KOPT-K1 (cell line): ENCODE results near the gene BICDL1.
A peak's percentile ranks its signal among the peaks of the same experiment; 100 is the strongest.
"Not testable (repeated sequence)": the region's sequence is repeated elsewhere in the genome, so short reads cannot be mapped to it uniquely, and the experiment has no call there.

ENCODE experiments used
- H3K27ac ChIP-seq: fragments of 200-600 bp; sonication (generic); 2 replicates; pipeline ENCODE4 v1.5.1; 2016; ENCODE audit warnings: antibody characterized with exemption, mild to moderate bottlenecking, low read depth, low read length; ENCODE audit not compliant: poor library complexity, severe bottlenecking
- H3K36me3 ChIP-seq: fragments of 200-600 bp; sonication (generic); 2 replicates; pipeline ENCODE4 v1.5.1; 2017; ENCODE audit warnings: antibody characterized with exemption, mild to moderate bottlenecking, low read length, moderate library complexity; ENCODE audit not compliant: insufficient read depth
- H3K9me3 ChIP-seq: fragments of 200-600 bp; sonication (generic); 2 replicates; pipeline ENCODE4 v1.5.1; 2017; ENCODE audit warnings: antibody characterized with exemption, low read length, mild to moderate bottlenecking; ENCODE audit not compliant: insufficient read depth, poor library complexity, severe bottlenecking

The BICDL1 gene, protein sequence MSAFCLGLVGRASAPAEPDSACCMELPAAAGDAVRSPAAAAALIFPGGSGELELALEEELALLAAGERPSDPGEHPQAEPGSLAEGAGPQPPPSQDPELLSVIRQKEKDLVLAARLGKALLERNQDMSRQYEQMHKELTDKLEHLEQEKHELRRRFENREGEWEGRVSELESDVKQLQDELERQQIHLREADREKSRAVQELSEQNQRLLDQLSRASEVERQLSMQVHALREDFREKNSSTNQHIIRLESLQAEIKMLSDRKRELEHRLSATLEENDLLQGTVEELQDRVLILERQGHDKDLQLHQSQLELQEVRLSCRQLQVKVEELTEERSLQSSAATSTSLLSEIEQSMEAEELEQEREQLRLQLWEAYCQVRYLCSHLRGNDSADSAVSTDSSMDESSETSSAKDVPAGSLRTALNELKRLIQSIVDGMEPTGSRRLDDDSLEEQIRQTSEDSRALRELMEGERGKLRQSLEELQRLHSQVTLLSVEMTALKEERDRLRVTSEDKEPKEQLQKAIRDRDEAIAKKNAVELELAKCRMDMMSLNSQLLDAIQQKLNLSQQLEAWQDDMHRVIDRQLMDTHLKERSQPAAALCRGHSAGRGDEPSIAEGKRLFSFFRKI

DNA sequence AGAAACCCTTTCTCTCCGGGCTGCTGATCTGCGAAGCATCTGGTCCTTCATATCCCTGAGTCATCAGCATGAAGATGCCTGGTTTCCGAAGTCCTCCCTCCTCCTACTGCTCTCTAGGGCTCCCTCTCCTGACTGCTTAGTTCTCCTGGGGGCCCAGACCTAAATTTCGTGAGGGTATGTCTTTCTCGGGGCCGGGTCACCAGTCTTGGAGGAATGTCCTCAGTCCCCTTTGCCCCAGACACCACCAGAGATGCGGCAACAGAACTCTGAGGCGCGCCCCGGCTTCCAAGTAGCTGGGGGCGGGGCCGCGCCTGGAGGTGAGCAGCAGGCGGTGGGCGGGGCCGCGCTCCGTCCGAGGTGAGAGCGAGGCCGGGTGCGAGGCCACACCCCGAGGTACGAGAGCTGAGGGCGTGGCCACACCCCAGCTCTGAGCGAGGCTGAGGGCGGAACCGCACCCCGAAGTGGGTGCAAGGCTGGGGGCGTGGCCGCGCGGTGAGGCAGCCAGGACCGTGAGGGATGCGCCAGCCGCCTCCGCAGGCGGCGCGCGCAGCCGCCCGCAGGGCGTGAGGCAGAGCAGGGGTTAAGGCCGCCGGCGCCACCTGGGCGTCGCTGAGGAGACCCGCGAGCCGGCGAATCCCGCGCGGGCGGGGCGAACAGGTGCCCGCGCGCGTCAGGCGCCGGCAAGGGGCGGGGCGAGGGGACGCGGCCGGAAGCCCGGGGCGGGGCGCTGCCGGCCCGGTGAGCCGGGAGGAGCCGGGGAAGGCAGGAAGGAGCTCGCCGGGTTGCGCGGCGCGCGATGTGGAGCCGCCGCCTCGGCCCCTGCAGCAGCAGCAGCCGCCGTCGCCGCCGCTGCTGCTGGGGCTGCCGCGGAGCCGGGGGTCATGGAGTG is at the start of gene BICDL1:
TSS of gene BICDL1 (plus strand) at position 765 of the 889 bp plus-strand sequence. CDS start 633 bp downstream, outside the sequence.
- no peaks in the 10 kb centered on the region for H3K9me3 ChIP-seq
- H3K36me3 ChIP-seq: peaks cover 5% of the 10 kb centered on the region; the same call in 1 of the 2 replicates
- peak within 1 kb of the TSS; percentile 57 for H3K27ac ChIP-seq

DNA sequence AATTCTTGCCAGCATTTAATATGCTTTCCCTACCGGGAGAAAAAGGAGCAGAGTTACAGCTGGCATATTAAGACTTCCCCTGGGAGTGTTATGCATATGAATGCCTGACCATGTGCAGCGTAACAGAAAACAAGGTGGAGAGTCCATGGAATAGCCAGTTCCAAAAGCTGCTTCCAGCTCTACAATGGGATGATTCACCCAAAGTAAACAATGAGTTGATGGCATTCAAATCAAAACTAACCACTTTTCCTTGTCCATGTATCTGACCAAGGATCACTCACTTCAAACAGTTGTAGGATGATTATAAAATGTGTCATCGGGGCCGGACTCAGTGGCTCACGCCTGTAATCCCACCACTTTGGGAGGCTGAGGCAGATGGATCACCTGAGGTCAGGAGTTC is 48.1 kb upstream of the BICDL1 start:
- Histone ChIP-seq H3K27ac (no peak overlapping the region), H3K36me3 (no peaks in the 10 kb centered on the region), H3K9me3 (no peaks in the 10 kb centered on the region)

DNA sequence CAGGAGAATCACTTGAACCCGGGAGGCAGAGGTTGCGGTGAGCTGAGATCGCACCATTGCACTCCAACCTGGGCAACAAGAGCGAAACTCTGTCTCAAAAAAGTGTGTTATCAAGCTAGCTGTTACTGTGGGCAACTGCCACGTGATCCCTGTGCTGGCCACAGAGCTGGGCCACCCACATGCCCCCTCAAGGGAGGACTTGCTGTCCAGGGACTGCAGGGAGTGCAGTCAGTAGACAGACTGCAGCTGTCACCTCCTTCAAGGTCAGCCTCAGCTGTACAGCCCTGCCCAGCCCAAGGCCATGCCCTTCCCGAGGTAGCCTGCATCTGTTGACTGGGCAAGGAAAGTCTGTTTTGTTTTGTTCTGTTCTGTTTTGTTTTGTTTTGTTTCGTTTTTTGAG is 46.6 kb upstream of the BICDL1 start:
- Histone ChIP-seq H3K36me3 (no peaks in the 10 kb centered on the region), H3K27ac (no peak overlapping the region), H3K9me3 (no peaks in the 10 kb centered on the region)

DNA sequence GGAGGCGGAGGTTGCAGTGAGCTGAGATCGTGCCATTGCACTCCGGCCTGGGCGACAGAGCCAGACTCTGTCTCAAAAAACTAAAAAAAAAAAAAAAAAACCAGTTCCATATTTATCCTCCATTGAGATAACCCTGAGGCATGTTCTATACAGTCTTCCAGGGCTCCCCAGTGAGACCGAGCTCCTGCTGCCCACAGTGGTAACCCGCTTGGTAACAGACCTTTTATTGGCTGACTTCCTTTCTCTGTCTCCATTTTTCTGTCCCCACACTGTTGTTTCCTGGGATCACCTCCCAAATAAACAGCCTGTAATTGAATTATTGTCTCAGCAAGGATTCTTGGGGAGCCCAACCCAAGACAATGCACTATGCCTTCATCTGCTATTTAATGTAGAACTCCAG is 42.8 kb upstream of the BICDL1 start:
- no peaks in the 10 kb centered on the region for H3K9me3 ChIP-seq
- no peak overlapping the region for H3K27ac ChIP-seq
- no peaks in the 10 kb centered on the region for H3K36me3 ChIP-seq

DNA sequence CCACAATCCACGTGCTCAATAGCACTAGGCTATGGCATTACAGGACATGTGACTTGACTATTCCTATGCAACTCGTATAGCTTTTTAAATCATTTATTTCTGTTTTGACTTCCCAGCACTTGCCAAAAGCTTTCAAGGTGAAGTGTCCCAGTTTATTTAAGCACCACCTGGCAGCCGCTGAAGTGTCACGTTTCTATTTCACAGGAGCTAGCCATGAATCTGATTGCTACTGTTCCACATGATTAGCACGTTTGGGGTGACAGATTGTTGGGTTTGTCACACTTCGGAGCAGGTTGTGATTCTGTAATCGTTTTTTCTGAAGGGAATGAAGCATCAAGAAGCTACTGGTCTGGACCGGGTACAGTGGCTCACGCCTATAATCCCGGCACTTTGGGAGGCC is 39.9 kb upstream of the BICDL1 start:
- Histone ChIP-seq H3K9me3 (no peaks in the 10 kb centered on the region), H3K36me3 (no peaks in the 10 kb centered on the region), H3K27ac (no peak overlapping the region)

DNA sequence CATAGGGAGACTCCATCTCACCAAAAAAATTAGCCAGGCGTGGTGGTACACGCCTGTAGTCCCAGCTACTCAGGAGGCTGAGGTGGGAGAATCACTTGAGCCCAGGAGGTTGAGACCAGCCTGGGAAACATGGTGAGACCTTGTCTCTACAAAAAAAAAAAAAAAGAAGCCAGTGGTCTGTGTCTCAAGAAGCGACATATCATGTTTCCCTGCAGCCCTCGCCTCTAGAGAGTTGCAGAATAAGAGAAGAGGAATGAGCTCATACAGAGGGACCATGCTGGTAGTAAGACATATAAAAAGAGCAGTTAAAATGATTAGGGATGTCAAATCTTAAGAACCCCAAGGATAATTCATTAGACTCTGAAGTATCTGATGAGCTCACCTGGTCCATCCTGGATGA is 39.4 kb upstream of the BICDL1 start:
- Histone ChIP-seq H3K9me3 (no peaks in the 10 kb centered on the region), H3K27ac (no peak overlapping the region), H3K36me3 (no peaks in the 10 kb centered on the region)

DNA sequence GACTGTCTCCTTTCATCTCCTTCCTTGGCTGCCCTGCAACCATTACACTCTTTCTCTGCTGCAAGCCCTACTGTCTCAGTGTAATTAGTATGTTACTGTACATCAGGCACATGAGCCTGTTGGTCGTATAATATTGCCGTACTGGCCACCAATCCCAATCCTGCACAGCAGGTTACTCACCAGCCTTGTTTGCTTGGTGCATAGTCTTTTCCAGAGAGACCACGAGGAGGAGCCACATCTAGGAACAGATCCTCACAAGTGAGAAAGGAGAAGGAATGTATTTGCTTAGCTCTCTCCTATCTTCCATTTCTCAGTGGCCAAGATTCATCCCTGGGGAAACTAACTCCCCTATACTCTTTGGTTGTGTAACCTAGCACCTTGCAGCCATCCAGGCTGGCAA is 33.0 kb upstream of the BICDL1 start:
- peaks cover 34% of the 10 kb centered on the region for H3K9me3 ChIP-seq
- no peak overlapping the region for H3K27ac ChIP-seq
- no peaks in the 10 kb centered on the region for H3K36me3 ChIP-seq

DNA sequence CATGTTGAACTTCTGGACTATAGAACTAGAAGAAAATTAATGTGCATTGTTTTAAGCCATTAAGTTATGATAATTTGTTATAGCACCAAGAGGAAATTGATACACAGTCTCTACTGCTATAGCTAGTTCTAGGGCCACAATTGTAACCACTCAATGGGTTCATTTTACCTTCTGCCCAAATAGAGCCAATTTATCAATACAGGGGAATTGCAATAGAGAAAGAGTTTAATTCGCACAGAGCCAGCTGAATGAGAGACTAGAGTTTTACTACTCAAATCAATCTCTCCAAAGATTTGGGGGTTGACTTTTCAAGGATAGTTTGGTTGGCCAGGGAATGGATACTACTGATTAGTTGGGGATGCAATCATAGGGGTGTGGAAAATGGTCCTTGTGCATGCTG is 31.9 kb upstream of the BICDL1 start:
- Histone ChIP-seq H3K36me3 (no peaks in the 10 kb centered on the region), H3K9me3 (peaks cover 34% of the 10 kb centered on the region)

DNA sequence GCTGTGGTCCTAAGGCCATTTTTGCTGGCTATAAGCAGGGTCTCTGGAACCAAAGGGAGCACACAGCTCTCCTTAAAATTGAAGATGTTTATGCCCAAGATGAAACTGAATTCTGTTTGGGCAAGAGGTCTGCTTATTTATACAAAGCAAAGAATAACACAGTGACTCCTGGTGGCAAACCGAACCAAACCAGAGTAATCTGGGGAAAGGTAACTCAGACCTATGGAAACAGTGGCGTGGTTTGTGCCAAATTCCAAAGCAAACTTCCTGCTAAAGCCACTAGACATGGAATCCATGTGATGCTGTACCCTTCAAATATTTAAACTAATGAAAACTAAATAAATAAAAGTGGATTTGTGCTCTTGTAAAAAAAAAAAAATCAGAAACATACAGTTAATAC is 29.6 kb upstream of the BICDL1 start:
- Histone ChIP-seq H3K27ac (no peak overlapping the region), H3K36me3 (no peaks in the 10 kb centered on the region), H3K9me3 (peaks cover 34% of the 10 kb centered on the region)

More for the DNA sequence above, 31.9 kb upstream of the BICDL1 start:
- H3K27ac ChIP-seq: no peak overlapping the region

DNA sequence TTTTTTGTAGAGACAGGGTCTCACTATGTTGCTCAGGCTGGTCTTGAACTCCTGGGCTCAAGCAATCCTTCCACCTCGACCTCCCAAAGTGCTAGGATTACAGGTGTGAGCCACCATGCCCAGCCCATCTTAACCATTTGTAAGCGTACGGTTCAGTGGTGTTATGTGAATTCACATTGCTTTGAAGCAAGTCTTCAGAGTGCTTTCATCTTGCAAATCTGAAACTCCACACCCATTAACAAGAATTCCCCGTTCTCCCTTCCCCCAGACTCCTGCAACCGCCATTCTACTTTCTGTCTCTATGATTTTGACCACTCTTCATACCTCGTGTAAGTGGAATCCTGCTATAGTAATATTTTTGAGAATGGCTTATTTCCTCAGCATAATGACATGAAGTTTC is 24.9 kb upstream of the BICDL1 start:
- H3K27ac ChIP-seq: no peak overlapping the region
- no peaks in the 10 kb centered on the region for H3K36me3 ChIP-seq
- H3K9me3 ChIP-seq: no peaks in the 10 kb centered on the region

DNA sequence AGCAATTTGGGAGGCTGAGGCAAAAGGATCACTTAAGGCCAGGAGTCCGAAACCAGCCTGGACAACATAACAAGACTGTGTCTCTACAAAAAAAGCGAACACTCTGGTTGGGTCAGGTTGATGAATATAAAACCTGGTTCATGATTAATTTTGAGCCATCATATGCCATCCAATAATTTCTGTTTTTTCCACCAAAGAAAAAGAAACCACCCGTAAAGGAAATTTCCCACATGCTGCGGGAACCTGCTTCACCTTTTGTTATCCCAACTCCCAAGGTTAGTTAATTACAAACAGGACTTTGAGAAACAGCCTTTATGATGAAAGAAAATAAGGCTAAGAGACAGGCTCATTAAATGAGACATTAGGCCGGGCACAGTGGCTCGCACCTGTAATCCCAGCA is 24.1 kb upstream of the BICDL1 start:
- H3K27ac ChIP-seq: no peak overlapping the region
- H3K36me3 ChIP-seq: no peaks in the 10 kb centered on the region

DNA sequence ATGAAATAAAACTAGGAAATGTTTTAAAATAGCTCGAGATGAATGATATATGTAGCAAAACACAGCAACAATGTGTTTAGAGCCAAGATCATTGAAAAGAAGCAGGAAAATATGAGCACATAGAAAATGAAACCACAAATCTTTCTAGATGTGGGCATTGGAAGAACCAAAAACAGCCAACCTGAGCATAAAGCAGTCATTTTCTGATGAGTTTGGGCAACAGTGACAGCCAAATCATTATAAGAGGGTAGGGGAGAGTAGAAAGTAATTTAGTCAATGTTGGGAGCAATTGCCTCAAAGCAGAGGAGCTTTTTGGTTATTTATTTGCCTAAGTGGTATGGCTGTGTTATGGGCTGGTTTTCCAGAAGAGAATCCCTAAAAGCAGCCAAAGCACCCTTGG is 8.8 kb upstream of the BICDL1 start:
- Histone ChIP-seq H3K36me3 (no peaks in the 10 kb centered on the region), H3K9me3 (no peaks in the 10 kb centered on the region)

More for the DNA sequence above, 24.1 kb upstream of the BICDL1 start:
- H3K9me3 ChIP-seq: no peaks in the 10 kb centered on the region

DNA sequence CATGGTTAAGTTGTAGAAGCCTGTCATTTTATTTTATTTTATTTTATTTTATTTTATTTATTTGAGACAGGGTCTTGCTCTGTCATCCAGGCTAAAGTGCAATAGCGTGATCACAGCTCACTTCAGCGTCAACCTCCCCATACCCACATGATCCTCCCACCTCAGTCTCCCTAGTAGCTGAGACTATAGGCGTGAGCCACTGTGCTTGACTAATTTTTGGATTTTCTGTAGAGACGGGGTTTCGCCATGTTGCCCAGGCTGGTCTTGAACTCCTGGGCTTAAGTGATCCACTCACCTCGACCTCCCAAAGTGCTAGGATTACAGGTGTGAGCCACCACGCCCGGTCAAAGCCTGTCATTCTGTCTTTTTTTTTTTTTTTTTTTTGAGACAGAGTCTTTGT is 8.3 kb upstream of the BICDL1 start:
- not testable (repeated sequence) for H3K9me3 ChIP-seq, H3K36me3 ChIP-seq, H3K27ac ChIP-seq

More for the DNA sequence above, 8.8 kb upstream of the BICDL1 start:
- H3K27ac ChIP-seq: no peak overlapping the region

DNA sequence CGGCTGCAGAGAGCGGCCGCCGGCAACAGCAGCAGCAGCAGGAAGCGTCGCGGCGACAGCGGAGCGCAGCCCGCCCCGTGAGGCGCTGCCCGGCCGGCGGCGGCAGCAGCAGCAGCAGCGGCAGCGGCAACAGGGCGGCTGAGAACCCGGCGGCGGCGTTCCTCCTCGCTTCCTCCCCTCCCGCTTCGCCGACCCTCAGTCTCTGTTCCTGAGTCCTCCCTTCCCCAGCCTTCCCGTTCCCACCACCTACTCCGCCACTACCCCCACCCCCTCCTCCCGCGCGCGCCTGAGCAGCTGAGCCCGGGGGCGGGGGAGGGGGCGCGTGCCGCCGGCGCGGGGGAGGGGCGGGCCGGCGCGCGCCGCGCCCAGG is 310 bp downstream of the BICDL1 start:
- peak overlapping the region; percentile 57 for H3K27ac ChIP-seq
- H3K9me3 ChIP-seq: no peaks in the 10 kb centered on the region
- H3K36me3 ChIP-seq: peaks cover 5% of the 10 kb centered on the region; the same call in 1 of the 2 replicates

DNA sequence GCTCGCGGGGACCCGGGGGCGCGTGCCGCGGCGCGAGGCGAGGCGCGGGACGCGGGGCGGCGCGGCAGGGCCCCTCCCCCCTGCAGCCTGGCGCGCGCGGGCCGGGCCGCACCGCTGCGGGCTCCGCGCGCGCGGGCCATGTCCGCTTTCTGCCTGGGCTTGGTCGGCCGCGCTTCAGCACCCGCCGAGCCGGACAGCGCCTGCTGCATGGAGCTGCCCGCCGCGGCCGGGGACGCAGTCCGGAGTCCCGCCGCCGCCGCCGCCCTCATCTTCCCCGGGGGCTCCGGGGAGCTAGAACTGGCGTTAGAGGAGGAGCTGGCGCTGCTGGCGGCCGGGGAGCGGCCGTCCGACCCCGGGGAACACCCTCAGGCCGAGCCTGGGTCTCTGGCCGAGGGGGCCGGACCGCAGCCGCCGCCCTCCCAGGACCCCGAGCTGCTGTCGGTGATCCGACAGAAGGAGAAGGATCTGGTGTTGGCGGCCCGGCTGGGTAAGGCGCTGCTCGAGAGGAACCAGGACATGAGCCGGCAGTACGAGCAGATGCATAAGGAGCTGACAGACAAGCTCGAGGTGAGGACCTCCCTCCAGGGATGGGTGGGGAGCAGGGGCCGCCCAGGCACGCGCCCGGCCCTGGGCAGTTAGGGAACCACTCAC is 820 bp downstream of the BICDL1 start:
- Histone ChIP-seq H3K27ac (no peak overlapping the region), H3K36me3 (peaks cover 5% of the 10 kb centered on the region; the same call in 1 of the 2 replicates), H3K9me3 (no peaks in the 10 kb centered on the region)
